Measurements from ENCODE around the gene SEMA3A.

DNA sequence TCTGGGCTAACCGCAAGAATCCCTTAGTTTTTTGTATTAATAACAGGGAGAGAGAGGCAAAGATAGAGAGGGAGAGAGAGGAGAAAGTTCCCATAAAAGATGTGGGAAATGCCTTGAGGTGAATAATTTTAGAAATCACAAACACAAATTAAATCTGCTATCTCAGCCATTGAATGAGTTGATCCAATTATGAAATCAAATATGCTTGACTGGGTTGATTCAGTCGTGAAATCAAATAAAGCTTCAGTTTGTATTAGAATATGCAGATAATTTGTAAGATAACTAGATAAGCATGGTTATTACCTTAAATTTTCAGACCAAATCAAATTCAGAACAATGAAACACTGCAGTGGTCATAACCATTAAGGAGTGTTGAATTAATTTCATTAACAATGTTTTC lies 68.9 kb downstream of the SEMA3A start:
- no peak for TF ChIP-seq EZH2 (IDR thresholded peaks at IDR 0.05; ENCODE audit: insufficient read depth, poor library complexity, severe bottlenecking)
- no peak for TF ChIP-seq EZH2phosphoT487 (IDR thresholded peaks at IDR 0.05; ENCODE audit: insufficient read depth, low read depth)

All from GM23248 (cell line).